A549 (cell line): ENCODE data around the gene SMARCA5.

Experiments
- BHLHE40 ChIP-seq: IDR thresholded peaks from 2 replicates; pipeline ENCODE4 v1.6.1; 2012; ENCODE audit warnings: low read depth, low read length, inconsistent platforms
- CBX2 ChIP-seq: fragments of 200-600 bp; sonication (generic); IDR thresholded peaks from 2 replicates; pipeline ENCODE4 v1.6.1; 2016; ENCODE audit warnings: low read depth, mild to moderate bottlenecking, borderline replicate concordance
- CHD2 ChIP-seq: fragments of 150-350 bp; IDR thresholded peaks from 2 replicates; pipeline ENCODE4 v1.6.1; 2014; ENCODE audit warnings: low read length; ENCODE audit not compliant: partially characterized antibody
- EP300 ChIP-seq, 2 experiments: fragments of >200 bp; sonication (Bioruptor Twin); formaldehyde crosslinking; IDR thresholded peaks; 2 replicates in 1 of 2; 3 replicates in 1 of 2; pipeline ENCODE4 v1.6.1; 2016 to 2017
- ESRRA ChIP-seq: fragments of 150-350 bp; IDR thresholded peaks from 2 replicates; pipeline ENCODE4 v1.6.1; 2014; ENCODE audit warnings: mild to moderate bottlenecking, low read length, borderline replicate concordance
- JUN ChIP-seq, 2 experiments: fragments of >200 bp; sonication (Bioruptor Twin); formaldehyde crosslinking; IDR thresholded peaks; 2 replicates in 1 of 2; 3 replicates in 1 of 2; pipeline ENCODE4 v1.6.1; 2016 to 2017
- JUNB ChIP-seq: fragments of >200 bp; sonication (Bioruptor Twin); formaldehyde crosslinking; IDR thresholded peaks from 2 replicates; pipeline ENCODE4 v1.6.1; 2016
- MAX ChIP-seq: IDR thresholded peaks from 2 replicates; pipeline ENCODE4 v1.6.1; 2012
- MYC ChIP-seq: IDR thresholded peaks from 2 replicates; pipeline ENCODE4 v1.6.1; 2012; ENCODE audit warnings: mild to moderate bottlenecking, inconsistent platforms, low read length, improper control_type of control experiment, borderline replicate concordance
- POLR2A ChIP-seq: IDR thresholded peaks from 2 replicates; pipeline ENCODE4 v1.6.1; 2012; ENCODE audit warnings: mild to moderate bottlenecking, low read length
- ZFP36 ChIP-seq: fragments of 450-650 bp; IDR thresholded peaks from 2 replicates; pipeline ENCODE4 v1.6.1; 2014; ENCODE audit warnings: borderline replicate concordance; ENCODE audit not compliant: partially characterized antibody
- TF ChIP-seq, protein P1 (sequence below): fragments of 200-600 bp; sonication (generic); IDR thresholded peaks from 2 replicates; pipeline ENCODE4 v1.6.1; 2016; ENCODE audit warnings: antibody characterized with exemption, mild to moderate bottlenecking, moderate library complexity
- TF ChIP-seq, protein P2 (sequence below): fragments of >200 bp; sonication (Bioruptor Twin); formaldehyde crosslinking; IDR thresholded peaks from 3 replicates; pipeline ENCODE4 v1.5.1; 2016
- TF ChIP-seq, protein P3 (sequence below): fragments of >200 bp; sonication (Bioruptor Twin); formaldehyde crosslinking; IDR thresholded peaks from 3 replicates; pipeline ENCODE4 v1.6.1; 2016

- TF ChIP-seq MYC = no peak
- no peak for TF ChIP-seq BHLHE40
- TF ChIP-seq JUNB = no peak
- TF ChIP-seq, protein P1, sequence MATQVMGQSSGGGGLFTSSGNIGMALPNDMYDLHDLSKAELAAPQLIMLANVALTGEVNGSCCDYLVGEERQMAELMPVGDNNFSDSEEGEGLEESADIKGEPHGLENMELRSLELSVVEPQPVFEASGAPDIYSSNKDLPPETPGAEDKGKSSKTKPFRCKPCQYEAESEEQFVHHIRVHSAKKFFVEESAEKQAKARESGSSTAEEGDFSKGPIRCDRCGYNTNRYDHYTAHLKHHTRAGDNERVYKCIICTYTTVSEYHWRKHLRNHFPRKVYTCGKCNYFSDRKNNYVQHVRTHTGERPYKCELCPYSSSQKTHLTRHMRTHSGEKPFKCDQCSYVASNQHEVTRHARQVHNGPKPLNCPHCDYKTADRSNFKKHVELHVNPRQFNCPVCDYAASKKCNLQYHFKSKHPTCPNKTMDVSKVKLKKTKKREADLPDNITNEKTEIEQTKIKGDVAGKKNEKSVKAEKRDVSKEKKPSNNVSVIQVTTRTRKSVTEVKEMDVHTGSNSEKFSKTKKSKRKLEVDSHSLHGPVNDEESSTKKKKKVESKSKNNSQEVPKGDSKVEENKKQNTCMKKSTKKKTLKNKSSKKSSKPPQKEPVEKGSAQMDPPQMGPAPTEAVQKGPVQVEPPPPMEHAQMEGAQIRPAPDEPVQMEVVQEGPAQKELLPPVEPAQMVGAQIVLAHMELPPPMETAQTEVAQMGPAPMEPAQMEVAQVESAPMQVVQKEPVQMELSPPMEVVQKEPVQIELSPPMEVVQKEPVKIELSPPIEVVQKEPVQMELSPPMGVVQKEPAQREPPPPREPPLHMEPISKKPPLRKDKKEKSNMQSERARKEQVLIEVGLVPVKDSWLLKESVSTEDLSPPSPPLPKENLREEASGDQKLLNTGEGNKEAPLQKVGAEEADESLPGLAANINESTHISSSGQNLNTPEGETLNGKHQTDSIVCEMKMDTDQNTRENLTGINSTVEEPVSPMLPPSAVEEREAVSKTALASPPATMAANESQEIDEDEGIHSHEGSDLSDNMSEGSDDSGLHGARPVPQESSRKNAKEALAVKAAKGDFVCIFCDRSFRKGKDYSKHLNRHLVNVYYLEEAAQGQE = no peak
- TF ChIP-seq MAX = no peak
- TF ChIP-seq JUN (IDR thresholded peaks at IDR 0.05) = no peak
- no peak for TF ChIP-seq POLR2A
- TF ChIP-seq, protein P2, sequence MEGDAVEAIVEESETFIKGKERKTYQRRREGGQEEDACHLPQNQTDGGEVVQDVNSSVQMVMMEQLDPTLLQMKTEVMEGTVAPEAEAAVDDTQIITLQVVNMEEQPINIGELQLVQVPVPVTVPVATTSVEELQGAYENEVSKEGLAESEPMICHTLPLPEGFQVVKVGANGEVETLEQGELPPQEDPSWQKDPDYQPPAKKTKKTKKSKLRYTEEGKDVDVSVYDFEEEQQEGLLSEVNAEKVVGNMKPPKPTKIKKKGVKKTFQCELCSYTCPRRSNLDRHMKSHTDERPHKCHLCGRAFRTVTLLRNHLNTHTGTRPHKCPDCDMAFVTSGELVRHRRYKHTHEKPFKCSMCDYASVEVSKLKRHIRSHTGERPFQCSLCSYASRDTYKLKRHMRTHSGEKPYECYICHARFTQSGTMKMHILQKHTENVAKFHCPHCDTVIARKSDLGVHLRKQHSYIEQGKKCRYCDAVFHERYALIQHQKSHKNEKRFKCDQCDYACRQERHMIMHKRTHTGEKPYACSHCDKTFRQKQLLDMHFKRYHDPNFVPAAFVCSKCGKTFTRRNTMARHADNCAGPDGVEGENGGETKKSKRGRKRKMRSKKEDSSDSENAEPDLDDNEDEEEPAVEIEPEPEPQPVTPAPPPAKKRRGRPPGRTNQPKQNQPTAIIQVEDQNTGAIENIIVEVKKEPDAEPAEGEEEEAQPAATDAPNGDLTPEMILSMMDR = no peak
- TF ChIP-seq CHD2 = no peak
- TF ChIP-seq ESRRA = no peak
- TF ChIP-seq EP300 (IDR thresholded peaks at IDR 0.05) = no peak
- TF ChIP-seq CBX2 = no peak
- TF ChIP-seq, protein P3, sequence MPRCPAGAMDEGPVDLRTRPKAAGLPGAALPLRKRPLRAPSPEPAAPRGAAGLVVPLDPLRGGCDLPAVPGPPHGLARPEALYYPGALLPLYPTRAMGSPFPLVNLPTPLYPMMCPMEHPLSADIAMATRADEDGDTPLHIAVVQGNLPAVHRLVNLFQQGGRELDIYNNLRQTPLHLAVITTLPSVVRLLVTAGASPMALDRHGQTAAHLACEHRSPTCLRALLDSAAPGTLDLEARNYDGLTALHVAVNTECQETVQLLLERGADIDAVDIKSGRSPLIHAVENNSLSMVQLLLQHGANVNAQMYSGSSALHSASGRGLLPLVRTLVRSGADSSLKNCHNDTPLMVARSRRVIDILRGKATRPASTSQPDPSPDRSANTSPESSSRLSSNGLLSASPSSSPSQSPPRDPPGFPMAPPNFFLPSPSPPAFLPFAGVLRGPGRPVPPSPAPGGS = no peak
- no peak for TF ChIP-seq ZFP36
Observed at GRCh38 chr4:143598816-143599215, 85.3 kb downstream of the SMARCA5 start.
